ENCODE results near the gene NAT16. TPM values are rescaled to one million over a fixed set of nuclear protein-coding genes. Genes with fewer than 3 reads are reported as not detected.

The NAT16 gene
- total RNA-seq, 1 experiment from 2014 or later: not detected

Other genes with a start within 250 kb of the NAT16 start
- gene MUC3A, start 230.8 kb downstream of the NAT16 start, total RNA-seq (2014; rRNA removed; shearing (Covaris generic)): not detected in 2 replicates
- not detected in 2 replicates for gene MUC12, start 210.7 kb downstream of the NAT16 start, total RNA-seq (2014; rRNA removed; shearing (Covaris generic))
- not detected in 2 replicates for gene MUC17, start 160.2 kb downstream of the NAT16 start, total RNA-seq (2014; rRNA removed; shearing (Covaris generic))
- 5.2 and 10.3 TPM in 2 replicates for gene TRIM56, start 94.8 kb downstream of the NAT16 start, total RNA-seq (2014; rRNA removed; shearing (Covaris generic))
- 21.8 and 25.6 TPM in 2 replicates for gene SERPINE1, start 53.2 kb downstream of the NAT16 start, total RNA-seq (2014; rRNA removed; shearing (Covaris generic))
- 98.4 and 119 TPM in 2 replicates for gene AP1S1, start 25.8 kb downstream of the NAT16 start, total RNA-seq (2014; rRNA removed; shearing (Covaris generic))
- gene VGF, start 14.7 kb downstream of the NAT16 start, total RNA-seq (2014; rRNA removed; shearing (Covaris generic)): not detected in 2 replicates
- gene MOGAT3, start 20.7 kb upstream of the NAT16 start, total RNA-seq (2014; rRNA removed; shearing (Covaris generic)): not detected in 2 replicates
- gene PLOD3, start 37.3 kb upstream of the NAT16 start, total RNA-seq (2014; rRNA removed; shearing (Covaris generic)): 71.3 and 88.2 TPM in 2 replicates
- 108 and 141 TPM in 2 replicates for gene ZNHIT1, start 37.9 kb upstream of the NAT16 start, total RNA-seq (2014; rRNA removed; shearing (Covaris generic))
- gene CLDN15, start 57.5 kb upstream of the NAT16 start, total RNA-seq (2014; rRNA removed; shearing (Covaris generic)): 0.72 and 2.1 TPM in 2 replicates
- 132 and 162 TPM in 2 replicates for gene FIS1, start 64.8 kb upstream of the NAT16 start, total RNA-seq (2014; rRNA removed; shearing (Covaris generic))
- gene IFT22, start 141.5 kb upstream of the NAT16 start, total RNA-seq (2014; rRNA removed; shearing (Covaris generic)): 20.9 and 50.3 TPM in 2 replicates
- not detected in 2 replicates for gene COL26A1, start 182.6 kb upstream of the NAT16 start, total RNA-seq (2014; rRNA removed; shearing (Covaris generic))

Data from SJSA1 (cell line).